CD4-positive, alpha-beta T cell treated with Interleukin-4 for 1 hour (primary cell): ENCODE results near the gene OR13G1.
A peak's percentile ranks its signal among the peaks of the same experiment; 100 is the strongest.
"Not testable (repeated sequence)": the region's sequence is repeated elsewhere in the genome, so short reads cannot be mapped to it uniquely, and the experiment has no call there.

Experiments used
- DNase-seq, 2 donors: peaks; one replicate each; pipeline ENCODE4 v3.0.0-alpha.2; 2020 to 2022

OR13G1 gene, protein sequence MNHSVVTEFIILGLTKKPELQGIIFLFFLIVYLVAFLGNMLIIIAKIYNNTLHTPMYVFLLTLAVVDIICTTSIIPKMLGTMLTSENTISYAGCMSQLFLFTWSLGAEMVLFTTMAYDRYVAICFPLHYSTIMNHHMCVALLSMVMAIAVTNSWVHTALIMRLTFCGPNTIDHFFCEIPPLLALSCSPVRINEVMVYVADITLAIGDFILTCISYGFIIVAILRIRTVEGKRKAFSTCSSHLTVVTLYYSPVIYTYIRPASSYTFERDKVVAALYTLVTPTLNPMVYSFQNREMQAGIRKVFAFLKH

DNA sequence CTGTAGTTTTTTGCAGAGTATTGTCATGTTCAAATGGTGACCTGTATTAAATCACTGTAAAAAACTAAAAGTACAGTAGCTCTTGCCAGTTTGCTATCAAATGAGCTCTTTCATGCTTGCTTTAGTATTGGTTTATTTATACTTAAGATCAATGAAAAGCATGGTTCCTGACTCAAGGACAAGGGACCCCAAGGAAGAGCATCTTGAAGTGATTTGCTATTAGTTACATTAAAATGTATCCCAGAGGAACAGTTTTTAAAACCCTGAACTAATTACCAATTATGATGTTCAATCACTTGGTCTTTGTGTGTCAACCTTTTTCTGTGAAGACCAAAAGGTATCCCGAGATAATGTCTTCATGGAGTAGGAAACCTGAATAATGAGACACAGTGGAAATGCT lies at the start of gene OR13G1:
Gene OR13G1, minus strand, starts transcription at position 101 of the 400 bp plus-strand sequence. CDS start 6,698 bp downstream, outside the sequence.
- no peak for DNase-seq

DNA sequence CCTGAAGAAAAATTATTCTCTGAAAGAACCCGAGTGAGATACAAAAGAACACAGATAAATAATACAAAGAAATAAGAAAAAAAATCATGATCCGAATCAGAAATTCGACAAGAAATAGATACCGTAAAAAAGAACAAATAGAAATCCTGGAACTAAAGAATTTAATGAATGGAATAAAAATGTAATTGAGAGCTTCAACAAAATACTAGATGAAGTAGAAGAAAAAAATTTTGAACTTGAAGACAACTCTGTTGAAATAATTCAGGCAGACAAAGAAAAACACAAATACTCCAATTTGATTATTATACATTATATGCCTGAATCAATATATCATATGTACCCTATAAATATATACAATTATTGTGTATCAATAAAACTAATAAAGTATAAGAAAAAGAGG lies 41.7 kb upstream of the OR13G1 start:
- no peak for DNase-seq

DNA sequence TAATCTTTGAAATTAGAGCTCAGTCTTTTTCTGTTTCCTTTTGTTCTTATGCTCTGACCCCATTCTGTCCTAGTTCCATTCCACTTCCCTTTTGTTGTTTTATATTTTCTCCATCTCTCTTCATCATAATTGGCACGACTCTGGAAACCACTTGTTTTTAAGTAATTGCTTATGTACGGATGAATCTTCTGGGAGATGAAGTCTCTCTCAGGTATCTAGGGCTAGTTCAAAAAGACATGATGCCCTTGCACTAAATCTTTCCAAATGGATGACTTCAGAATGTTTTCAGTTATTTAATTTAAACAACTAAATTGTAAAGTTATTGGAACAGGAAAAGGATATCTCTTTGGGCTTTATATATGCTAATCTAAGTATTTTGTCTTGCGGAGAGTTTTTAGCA lies 37.0 kb upstream of the OR13G1 start, which contains the start of gene OR6F1:
Gene OR6F1, minus strand, starts transcription at position 101 of the 400 bp plus-strand sequence. CDS start 3,891 bp downstream, outside the sequence.
- no peak for DNase-seq

DNA sequence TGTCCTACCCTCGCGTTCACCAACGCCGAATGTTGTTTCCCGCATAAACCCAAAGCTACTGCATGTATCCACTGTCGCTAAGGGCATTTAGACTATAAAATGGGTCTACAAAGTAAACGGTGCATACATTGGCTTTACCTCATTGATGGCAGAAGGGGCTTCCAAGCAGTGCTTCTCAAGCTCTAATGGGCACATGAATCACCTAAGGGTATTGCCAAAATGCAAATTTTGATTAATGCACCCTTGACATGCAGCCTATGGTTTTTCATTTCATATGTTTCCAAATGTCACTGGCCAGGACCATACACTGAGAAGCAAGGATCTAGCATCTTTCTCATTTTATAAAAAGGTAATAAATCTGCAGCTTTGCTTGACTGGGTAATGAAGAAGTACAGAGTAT lies 34.2 kb upstream of the OR13G1 start:
- no peak for DNase-seq

DNA sequence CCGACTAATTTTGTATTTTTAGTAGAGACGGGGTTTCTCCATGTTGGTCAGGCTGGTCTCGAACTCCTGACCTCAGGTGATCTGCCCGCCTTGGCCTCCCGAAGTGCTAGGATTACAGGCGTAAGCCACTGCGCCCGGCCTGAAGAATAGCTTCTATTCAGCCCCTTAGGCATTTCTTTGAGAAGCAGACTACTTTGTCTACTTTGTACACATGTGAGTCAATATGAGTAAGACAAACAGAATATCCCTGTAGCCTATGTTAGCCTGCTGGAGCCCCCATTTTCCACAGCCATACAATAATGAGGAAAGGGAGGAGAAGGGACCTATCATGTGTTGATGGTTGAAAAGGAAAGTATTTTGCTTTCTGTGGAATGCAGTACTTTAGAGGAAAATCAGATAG lies 31.1 kb upstream of the OR13G1 start:
- not testable (repeated sequence) for DNase-seq

DNA sequence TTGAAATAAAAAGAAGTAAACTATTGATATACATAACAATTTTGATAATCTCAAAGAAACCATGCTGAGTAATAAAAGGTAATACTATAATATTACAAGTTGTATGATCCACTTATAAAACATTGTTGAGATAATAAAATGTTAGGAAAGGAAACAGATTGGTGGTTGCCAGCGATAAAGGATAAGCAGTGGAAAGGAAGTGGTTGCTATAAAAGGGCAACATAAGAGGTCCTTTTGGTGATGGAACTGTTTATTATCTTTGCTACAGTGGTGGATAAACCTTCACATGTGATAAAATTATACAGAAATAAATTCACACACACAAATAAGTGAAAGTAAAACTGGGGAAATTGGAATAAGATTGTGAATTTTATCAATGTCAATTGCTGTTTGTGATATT lies 21.8 kb upstream of the OR13G1 start:
- DNase-seq, result no peak

DNA sequence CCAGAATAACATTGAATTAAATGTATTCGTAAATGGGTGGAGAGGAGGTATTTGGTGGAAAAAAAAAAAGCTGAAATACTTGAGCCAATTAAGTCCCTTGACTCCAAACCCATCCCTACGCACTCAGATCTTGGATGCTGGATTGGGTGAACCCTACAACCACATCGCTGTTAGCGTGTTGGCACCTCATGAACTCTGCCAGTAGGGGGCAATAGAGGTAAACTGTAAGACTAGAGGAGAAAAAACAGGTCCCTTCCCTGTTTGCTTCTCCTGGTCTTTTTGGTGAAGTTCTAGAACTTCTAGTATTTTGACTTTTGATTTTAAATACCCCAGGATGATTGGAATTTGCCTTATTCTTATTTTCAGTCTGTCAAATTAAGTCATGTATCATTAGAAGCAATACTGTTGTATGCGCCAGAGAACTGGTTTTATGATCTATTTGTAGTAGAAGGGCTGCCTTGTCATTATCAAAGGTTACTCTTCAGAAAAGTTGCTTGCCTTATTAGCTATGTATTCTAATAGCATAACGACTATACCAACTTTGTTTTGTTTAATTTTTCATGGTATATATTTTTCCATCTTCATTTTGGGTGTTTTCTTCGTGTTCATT lies 1.9 kb upstream of the OR13G1 start:
- DNase-seq, result peak; percentile 12 to 22

DNA sequence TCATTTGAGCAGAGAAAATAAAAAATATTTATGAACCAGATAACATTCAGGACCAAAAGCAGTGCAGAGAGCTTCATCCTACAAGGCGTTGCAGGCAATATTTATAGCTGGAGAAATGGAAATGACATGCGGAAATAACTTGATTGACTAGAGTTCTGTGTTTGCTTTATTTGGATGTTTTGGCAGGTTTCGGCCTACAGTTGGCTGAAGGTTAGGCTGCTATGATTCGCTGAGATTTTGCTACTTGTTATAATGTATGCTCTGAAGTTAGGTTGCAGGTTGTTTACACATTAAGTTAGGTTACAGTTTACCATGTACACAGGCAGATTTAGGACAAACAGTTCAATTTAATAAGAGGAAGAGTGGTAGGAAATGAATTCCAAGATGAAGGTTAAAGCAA lies 632 bp upstream of the OR13G1 start:
- no peak for DNase-seq

DNA sequence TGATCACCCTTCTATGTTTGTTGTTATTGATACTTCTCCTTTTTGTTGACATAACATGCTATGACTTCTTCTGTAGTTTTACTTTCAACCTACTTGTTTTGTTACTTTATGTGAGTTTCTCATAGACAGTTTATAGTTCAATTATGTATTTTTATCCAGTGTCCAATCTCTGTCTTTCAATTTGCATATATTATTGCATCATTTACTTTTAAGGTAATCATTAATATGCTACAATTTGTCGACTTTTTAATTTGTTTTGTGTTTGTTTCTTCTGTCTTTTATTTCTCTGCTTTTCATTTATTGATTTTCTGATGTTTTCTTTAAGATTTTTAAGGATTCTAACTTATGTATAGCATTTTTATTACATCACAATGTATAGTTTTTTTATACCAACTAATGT lies 10.3 kb downstream of the OR13G1 start:
- no peak for DNase-seq

DNA sequence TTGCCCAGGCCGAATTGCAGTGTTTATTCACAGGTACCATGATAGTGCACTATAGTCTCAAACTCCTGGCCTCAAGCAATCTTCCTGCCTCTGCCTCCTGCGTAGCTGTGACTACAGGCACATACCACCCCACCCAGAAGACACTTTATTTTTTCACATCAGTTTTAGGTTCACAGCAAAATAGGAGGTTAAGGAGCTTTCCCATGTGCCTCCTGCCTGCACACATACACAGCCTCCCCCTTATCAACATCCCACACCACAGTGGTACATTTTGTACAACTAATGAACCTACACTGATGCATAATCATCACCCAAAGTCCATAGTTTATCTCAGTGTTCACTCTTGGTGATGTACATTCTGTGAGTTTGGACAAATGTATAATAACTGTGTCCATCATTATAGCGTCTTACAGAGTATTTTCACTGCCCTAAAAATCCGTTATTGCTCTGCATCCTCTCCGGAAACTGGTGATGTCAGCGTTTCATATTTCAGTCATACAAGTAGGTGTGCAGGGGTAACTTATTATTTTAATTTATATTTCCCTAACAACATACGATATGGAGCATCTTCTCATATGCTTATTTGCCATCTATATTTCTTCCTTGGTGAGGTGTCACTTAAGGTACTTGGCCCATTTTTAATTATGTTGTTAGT lies 23.2 kb downstream of the OR13G1 start:
- DNase-seq, result no peak

DNA sequence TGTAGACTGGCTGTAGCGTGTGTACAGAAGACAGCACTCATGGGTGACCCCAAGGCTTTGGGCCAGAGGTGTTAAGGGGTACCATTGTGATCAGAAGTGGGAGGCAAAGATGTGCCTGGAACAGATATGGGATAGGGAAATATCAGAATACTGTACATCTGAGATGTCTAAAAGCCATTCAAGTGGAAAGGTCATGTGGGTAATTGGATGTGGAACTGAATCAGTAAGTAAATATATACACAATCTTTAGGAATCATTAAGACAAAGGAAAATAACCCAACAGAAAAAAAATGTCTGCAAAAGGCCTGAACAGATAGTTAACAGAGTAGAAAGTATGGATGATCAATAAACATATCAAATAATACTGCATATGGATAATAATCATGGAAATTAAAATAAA lies 26.5 kb downstream of the OR13G1 start:
- no peak for DNase-seq

DNA sequence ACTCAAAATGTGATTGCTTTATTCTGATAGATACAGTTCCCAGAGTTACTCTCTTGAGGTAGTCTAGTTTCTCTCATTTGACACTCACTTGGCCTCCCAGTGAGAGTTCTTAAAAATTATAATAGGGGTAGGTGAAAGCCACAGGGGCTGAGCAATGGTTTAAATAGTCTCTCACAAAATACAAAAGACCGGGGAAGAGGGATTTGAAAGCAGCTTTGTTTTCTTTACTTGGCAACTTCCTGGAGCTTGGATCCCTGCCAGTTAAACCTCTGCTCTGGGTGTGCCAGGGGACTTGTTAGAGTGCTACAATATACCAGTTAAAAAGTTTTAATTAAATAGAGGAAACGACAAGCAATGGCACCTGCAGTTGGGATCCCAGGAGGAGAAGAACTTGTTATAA lies 31.7 kb downstream of the OR13G1 start:
- DNase-seq, result no peak

DNA sequence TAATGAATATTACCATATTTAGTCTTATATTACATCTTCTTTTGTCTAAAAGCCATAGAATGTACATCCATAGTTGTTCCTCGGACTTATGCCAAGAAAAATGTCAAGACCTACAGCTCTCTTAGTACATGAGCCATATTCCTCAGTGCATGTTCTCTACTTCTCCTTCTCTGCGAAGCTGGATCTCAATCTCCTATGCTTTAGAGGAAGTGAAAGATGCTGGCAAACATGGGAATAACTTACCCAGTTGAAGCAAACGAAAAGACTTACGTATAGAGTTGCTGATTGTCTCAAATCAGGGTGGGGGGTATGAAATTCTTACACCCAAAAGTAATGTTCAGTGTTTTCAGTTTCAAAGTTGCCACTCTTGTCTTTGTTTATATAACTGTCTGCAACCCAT lies 32.7 kb downstream of the OR13G1 start:
- DNase-seq, result no peak

DNA sequence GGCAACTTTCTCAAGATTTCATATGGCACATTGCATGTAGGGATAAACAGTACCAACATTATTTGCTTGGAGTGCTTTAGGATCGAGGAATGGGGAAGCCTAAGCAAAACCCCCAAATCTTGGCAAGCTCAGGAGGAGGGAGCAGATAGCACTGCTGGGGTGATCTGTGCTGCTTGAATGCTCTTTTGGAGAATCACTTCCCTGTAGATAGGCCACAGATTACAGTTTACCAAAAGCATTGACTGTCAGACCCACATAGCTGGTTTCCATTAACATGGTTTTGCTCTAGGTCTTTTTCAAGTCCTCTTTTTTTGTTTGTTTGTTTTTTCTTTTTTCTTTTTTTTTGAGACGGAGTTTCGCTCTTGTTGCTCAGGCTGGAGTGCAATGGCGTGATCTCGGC lies 36.8 kb downstream of the OR13G1 start:
- no peak for DNase-seq

DNA sequence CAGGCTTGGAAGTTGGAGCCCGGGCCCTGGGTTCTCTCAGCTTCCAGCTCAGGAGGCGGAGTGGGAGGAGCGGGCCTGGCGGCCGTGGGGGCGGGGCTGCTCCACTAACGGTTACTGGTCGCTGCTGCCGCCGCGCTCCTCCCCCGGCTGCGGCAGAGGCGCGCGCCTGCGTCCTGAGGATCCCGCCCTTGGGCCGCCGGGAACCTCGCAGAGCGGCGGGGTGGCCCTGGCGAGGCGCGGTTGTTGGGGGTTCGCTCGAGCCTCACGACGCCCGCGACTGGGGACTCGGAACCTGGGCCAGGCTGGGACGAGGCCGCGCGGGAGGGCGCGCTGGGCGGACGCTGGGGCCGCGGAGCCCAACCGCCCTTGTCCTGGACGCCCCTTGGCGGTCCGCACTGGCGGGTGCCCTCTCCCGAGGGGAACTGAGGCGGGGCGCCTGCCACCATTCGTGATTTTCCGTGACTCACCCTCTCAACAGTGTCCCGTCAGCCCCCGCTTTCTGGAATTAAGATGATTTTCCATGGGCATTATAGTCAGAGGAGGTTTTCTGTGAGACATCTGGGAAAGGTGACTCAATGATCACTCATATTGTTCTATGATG lies 40.1 kb downstream of the OR13G1 start:
- peak; percentile 25 to 50 for DNase-seq

DNA sequence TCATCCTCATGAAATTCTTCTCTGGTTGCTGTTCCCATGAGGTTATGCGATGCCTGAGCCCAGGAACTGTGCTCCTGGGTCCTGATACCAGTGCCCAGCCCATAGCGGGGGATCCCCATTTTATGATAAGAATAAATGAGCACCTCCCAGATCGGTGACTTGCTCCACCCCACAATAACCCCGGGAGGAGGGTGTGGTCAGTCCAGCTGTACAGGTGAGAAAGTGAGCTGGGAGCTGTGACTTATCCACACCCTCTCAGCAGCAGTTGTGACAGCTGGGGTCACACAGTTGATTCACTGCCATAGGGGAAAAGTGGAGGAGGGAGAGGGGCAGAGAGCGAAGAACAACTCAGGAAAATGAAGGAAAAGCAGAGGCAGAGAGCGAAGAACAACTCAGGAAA lies 40.8 kb downstream of the OR13G1 start:
- no peak for DNase-seq

DNA sequence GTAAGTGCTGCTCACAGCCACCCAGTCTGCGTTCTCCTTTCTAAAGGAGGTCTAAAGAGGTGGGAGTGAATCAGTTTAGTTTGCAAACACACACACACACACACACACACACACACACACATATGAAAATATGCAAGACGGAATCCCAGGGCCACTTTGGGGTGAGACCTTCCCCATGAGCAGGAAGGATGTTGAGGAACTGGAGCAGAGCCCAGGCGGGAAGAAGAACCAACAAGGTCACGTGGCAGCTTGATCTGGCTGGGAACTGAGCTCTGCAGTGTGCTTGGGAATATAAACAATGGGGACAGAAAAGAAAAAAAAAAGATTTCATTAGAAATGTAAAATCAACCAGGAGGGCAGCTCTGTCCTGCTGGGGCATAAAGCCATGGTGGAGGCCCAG lies 41.5 kb downstream of the OR13G1 start:
- no peak for DNase-seq

DNA sequence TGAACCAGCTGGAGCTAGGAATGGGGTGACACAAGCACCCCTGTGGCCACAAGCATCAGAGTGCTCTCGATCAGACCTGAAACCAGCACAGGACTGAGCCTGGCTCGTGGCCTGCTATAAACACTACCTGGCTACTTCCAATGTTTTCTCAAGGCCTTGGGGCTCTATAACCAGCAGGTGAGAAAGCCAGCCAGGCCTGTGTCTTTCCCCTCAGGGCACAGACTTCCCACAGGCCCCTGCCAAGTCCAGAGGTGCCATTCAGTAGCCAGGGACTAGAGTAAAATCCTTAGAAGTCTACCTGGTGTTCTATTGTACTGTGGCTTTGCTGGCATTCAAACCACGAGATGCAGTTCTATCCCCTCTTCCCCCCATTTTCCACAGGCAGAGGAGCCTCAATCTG lies 51.6 kb downstream of the OR13G1 start:
- no peak for DNase-seq
